Upper lobe of right lung (tissue), 1 donor: ENCODE results near the gene VRK1. TPM values are rescaled to one million over a fixed set of nuclear protein-coding genes. Genes with fewer than 3 reads are reported as not detected.

Experiments used
- ATAC-seq: fragments of 200-7000 bp; cut with Tn5 transposase; one replicate; pipeline ENCODE4 v1.9.1; 2020; ENCODE audit warnings: mild to moderate bottlenecking, moderate library complexity
- DNase-seq: peaks from one replicate; pipeline ENCODE4 v3.0.0-alpha.2; 2020
- H3K27ac ChIP-seq: fragments of 200-600 bp; one replicate; pipeline ENCODE4 v1.8.0; 2022
- H3K27me3 ChIP-seq: fragments of 200-600 bp; one replicate; pipeline ENCODE4 v1.8.0; 2022; ENCODE audit warnings: mild to moderate bottlenecking
- H3K36me3 ChIP-seq: fragments of 200-600 bp; one replicate; pipeline ENCODE4 v1.8.0; 2022
- H3K4me1 ChIP-seq: fragments of 200-600 bp; one replicate; pipeline ENCODE4 v1.8.0; 2022
- H3K4me3 ChIP-seq: fragments of 200-600 bp; one replicate; pipeline ENCODE4 v1.8.0; 2022; ENCODE audit warnings: mild to moderate bottlenecking
- H3K9me3 ChIP-seq: fragments of 200-600 bp; one replicate; pipeline ENCODE4 v1.8.0; 2022
- CTCF ChIP-seq: fragments of 200-600 bp; IDR thresholded peaks from one replicate; pipeline ENCODE4 v1.8.0; 2022; ENCODE audit warnings: antibody characterized with exemption
- intact Hi-C: fragments of 100-400 bp; cut with DNase I; formaldehyde crosslinking; loops from one replicate; pipeline ENCODE4 v1.11.0; 2022
- total RNA-seq: library from RNA; stranded (reverse); fragmentation: NEBNext Ultra II Directional; extraction: Animal tissue kit (Norgen Biotek cat#: 25700); gene quantifications from one replicate; pipeline ENCODE4 v1.2.1, GENCODE V29; 2021
- donor health status: DM: no; HTN: yes; CAD: no; lungs with severe emphysema.

VRK1 gene
- total RNA-seq, 1 donor from 2014 or later: 10.2 TPM

GRCh38 chr14:96752594-96752993 lies 44.6 kb upstream of the VRK1 start:
- intact Hi-C loops: no loop called here

GRCh38 chr14:96754162-96754844 lies 42.9 kb upstream of the VRK1 start:
- no peak overlapping the region for H3K27ac ChIP-seq
- no peak for DNase-seq
- intact Hi-C loops: no loop called here
- no peak overlapping the region for H3K4me3 ChIP-seq
- no peak for ATAC-seq
- no peak for TF ChIP-seq CTCF
- H3K9me3 ChIP-seq: no peaks in the 10 kb centered on the region
- H3K27me3 ChIP-seq: peaks cover 7% of the 10 kb centered on the region
- no peaks in the 10 kb centered on the region for H3K36me3 ChIP-seq
- H3K4me1 ChIP-seq: no peaks in the 10 kb centered on the region

More at GRCh38 chr14:96752594-96752993, 44.6 kb upstream of the VRK1 start:
- H3K27me3 ChIP-seq: peaks cover 7% of the 10 kb centered on the region
- DNase-seq: no peak
- no peaks in the 10 kb centered on the region for H3K4me1 ChIP-seq
- H3K27ac ChIP-seq: no peak overlapping the region
- no peaks in the 10 kb centered on the region for H3K9me3 ChIP-seq
- no peak for ATAC-seq
- TF ChIP-seq CTCF: no peak
- H3K4me3 ChIP-seq: no peak overlapping the region
- H3K36me3 ChIP-seq: no peaks in the 10 kb centered on the region

GRCh38 chr14:96754845-96755184 lies 42.4 kb upstream of the VRK1 start:
- Histone ChIP-seq H3K27me3 (peaks cover 6% of the 10 kb centered on the region), H3K27ac (no peak overlapping the region), H3K9me3 (no peaks in the 10 kb centered on the region), H3K4me3 (no peak overlapping the region), H3K36me3 (no peaks in the 10 kb centered on the region), H3K4me1 (no peaks in the 10 kb centered on the region)
- ATAC-seq (no peak), DNase-seq (no peak)
- TF ChIP-seq CTCF: no peak
- intact Hi-C loops: no loop called here

- no peaks in the 10 kb centered on the region for H3K27me3 ChIP-seq
- H3K27ac ChIP-seq: no peak overlapping the region
- DNase-seq (no peak), ATAC-seq (no peak)
- intact Hi-C loops: no loop called here
- no peak for TF ChIP-seq CTCF
- H3K4me1 ChIP-seq: no peaks in the 10 kb centered on the region
- no peaks in the 10 kb centered on the region for H3K36me3 ChIP-seq
- H3K4me3 ChIP-seq: no peak overlapping the region
- no peaks in the 10 kb centered on the region for H3K9me3 ChIP-seq
Measured at GRCh38 chr14:96756745-96757144, 40.4 kb upstream of the VRK1 start.

GRCh38 chr14:96757456-96757855 lies 39.7 kb upstream of the VRK1 start:
- no peaks in the 10 kb centered on the region for H3K4me1 ChIP-seq
- DNase-seq (no peak), ATAC-seq (peak; percentile 32)
- H3K27me3 ChIP-seq: no peaks in the 10 kb centered on the region
- no peaks in the 10 kb centered on the region for H3K9me3 ChIP-seq
- H3K27ac ChIP-seq: no peak overlapping the region
- no peaks in the 10 kb centered on the region for H3K36me3 ChIP-seq
- intact Hi-C loops: no loop called here
- H3K4me3 ChIP-seq: no peak overlapping the region
- TF ChIP-seq CTCF: no peak

- DNase-seq (no peak), ATAC-seq (no peak)
- no peaks in the 10 kb centered on the region for H3K4me1 ChIP-seq
- H3K9me3 ChIP-seq: no peaks in the 10 kb centered on the region
- no peaks in the 10 kb centered on the region for H3K27me3 ChIP-seq
- H3K4me3 ChIP-seq: no peak overlapping the region
- intact Hi-C loops: no loop called here
- no peaks in the 10 kb centered on the region for H3K36me3 ChIP-seq
- no peak for TF ChIP-seq CTCF
- H3K27ac ChIP-seq: no peak overlapping the region
Measured at GRCh38 chr14:96761066-96761465, 36.1 kb upstream of the VRK1 start.
